ENCODE measurements around the gene CBL. TPM values are rescaled to one million over a fixed set of nuclear protein-coding genes. Genes with fewer than 3 reads are reported as not detected.

CBL gene
- total RNA-seq, 1 donor from 2014 or later: 21.6 TPM

DNA sequence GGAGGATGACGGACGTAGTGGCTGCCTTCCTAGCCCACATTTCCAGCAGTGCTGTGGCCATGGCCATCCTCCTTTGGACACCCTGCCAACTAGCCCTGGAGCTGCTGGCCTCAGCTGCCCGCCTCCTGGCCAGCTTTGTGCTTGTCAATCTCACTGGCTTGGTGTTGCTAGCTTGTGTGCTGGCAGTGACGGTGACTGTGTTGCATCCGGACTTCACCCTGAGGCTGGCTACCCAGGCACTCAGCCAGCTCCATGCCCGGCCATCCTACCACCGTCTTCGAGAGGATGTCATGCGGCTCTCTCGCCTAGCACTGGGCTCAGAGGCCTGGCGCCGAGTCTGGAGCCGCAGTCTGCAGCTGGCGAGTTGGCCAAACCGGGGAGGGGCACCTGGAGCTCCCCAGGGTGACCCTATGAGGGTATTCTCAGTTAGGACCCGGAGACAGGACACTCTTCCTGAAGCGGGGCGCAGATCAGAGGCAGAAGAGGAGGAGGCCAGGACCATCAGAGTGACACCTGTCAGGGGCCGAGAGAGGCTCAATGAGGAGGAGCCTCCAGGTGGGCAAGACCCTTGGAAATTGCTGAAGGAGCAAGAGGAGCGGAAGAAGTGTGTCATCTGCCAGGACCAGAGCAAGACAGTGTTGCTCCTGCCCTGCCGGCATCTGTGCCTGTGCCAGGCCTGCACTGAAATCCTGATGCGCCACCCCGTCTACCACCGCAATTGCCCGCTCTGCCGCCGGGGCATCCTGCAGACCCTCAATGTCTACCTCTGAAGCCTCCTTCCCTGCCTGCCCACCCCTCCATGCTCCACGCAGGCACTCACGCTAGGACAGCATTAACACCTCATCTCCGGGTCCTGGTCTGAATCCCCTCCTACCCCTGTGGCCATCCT is 129.8 kb downstream of the CBL start:
- TF ChIP-seq, protein P1, sequence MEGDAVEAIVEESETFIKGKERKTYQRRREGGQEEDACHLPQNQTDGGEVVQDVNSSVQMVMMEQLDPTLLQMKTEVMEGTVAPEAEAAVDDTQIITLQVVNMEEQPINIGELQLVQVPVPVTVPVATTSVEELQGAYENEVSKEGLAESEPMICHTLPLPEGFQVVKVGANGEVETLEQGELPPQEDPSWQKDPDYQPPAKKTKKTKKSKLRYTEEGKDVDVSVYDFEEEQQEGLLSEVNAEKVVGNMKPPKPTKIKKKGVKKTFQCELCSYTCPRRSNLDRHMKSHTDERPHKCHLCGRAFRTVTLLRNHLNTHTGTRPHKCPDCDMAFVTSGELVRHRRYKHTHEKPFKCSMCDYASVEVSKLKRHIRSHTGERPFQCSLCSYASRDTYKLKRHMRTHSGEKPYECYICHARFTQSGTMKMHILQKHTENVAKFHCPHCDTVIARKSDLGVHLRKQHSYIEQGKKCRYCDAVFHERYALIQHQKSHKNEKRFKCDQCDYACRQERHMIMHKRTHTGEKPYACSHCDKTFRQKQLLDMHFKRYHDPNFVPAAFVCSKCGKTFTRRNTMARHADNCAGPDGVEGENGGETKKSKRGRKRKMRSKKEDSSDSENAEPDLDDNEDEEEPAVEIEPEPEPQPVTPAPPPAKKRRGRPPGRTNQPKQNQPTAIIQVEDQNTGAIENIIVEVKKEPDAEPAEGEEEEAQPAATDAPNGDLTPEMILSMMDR (IDR thresholded peaks at IDR 0.05): no peak
- peak overlapping the region in 1 of 2 donors; percentile 97 for H3K4me3 ChIP-seq
- H3K4me1 ChIP-seq: peaks cover 12 to 34% of the 10 kb centered on the region in 2 donors

DNA sequence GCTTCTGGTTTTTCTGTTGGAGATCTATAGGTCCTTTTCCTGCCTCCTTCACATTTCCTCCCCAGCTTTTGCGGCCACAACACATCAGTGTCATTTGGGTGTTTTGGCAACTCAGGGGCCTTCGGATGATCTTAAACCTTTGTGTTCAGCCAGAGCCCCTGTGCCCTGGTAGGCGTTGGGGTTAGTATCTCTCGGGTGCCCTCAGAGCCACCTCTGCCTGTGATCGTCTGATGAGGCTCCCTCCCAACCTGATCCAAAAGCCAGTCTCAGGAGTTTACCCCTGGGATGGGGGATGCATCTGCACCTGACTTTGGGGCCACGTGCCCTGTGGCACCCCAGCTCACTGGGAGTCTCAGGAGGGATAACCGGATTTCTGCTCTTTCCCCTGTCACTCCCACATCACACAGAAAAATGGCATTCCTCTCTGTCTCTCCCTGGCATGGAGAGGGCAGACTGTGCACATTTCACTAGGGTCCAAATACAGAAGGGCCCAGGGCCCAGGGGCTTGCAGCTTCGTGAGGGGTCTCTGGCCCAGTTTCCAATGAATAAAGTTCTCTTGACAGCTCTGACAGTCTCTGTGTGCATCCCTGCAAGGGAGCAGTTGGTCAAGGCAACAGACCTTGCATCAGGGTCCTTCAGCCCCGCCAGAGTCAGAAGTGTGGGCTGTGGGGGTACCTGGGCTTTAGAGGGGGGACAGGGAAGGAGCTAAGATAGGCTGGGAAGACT is 130.8 kb downstream of the CBL start:
- Histone ChIP-seq H3K9me3 (no peaks in the 10 kb centered on the region), H3K36me3 (peaks cover 0 to 6% of the 10 kb centered on the region in 2 donors), H3K27me3 (no peaks in the 10 kb centered on the region), H3K4me3 (no peak overlapping the region), H3K4me1 (peaks cover 13 to 38% of the 10 kb centered on the region in 2 donors), H3K27ac (no peak overlapping the region)
- TF ChIP-seq, protein P1 (IDR thresholded peaks at IDR 0.05): no peak
- no peak for DNase-seq (ENCODE audit: low spot score in 2 of 2)
- intact Hi-C loops (cut with DNase I): no loop called here

More for the DNA sequence above, 129.8 kb downstream of the CBL start:
- H3K27ac ChIP-seq: no peak overlapping the region
- no peaks in the 10 kb centered on the region for H3K27me3 ChIP-seq
- intact Hi-C loops (cut with DNase I): no loop called here
- no peaks in the 10 kb centered on the region for H3K9me3 ChIP-seq
- DNase-seq (ENCODE audit: low spot score in 2 of 2): no peak
- peaks cover 0 to 6% of the 10 kb centered on the region in 2 donors for H3K36me3 ChIP-seq

DNA sequence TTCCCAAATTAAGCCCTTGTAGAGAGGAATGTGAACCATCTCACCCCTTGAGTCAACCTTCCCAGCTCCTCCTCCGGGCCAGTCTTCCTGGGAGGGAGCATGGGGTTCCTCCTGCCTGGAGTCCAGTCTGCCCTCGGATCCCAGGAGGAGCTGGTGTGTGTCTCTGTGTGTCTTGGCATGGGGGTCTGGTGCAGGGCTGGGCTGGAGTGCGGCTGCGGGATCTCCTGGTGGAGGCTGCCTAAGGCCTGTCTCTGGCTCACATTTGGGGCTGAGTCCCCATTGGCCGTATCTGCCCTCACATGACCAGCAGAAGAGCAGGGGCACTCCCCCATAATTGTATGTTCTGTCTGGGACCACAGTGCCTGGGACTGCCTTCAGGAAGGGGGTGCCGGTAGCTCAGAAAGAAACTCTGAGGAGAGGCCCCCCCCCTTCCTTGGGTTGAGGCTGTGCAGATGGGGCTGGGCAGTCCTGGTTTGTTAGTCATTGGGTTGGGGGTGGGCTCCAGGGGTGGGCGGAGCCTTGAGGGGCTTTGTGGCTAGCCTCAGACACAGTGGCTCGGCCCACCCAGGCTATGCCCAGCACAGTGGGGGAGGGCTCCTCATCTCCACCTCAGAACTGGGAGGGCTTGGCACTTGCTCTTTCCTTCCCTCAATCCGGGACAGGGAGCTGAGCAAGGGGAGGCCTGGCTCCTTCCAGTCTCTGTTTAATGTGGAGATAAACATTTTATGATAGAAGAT is 131.6 kb downstream of the CBL start:
- Histone ChIP-seq H3K27me3 (no peaks in the 10 kb centered on the region), H3K4me3 (no peak overlapping the region), H3K36me3 (peaks cover 0 to 6% of the 10 kb centered on the region in 2 donors), H3K9me3 (no peaks in the 10 kb centered on the region), H3K4me1 (peaks cover 13 to 38% of the 10 kb centered on the region in 2 donors), H3K27ac (peak overlapping the region; percentile 46 to 96)
- TF ChIP-seq, protein P1 (IDR thresholded peaks at IDR 0.05): no peak
- intact Hi-C loops (cut with DNase I): loop anchor here (1.0 to 2.0 kb wide), 2 partner anchors 17 to 131 kb away; partner anchors contain the start of gene CBL
- no peak for DNase-seq (ENCODE audit: low spot score in 2 of 2)

DNA sequence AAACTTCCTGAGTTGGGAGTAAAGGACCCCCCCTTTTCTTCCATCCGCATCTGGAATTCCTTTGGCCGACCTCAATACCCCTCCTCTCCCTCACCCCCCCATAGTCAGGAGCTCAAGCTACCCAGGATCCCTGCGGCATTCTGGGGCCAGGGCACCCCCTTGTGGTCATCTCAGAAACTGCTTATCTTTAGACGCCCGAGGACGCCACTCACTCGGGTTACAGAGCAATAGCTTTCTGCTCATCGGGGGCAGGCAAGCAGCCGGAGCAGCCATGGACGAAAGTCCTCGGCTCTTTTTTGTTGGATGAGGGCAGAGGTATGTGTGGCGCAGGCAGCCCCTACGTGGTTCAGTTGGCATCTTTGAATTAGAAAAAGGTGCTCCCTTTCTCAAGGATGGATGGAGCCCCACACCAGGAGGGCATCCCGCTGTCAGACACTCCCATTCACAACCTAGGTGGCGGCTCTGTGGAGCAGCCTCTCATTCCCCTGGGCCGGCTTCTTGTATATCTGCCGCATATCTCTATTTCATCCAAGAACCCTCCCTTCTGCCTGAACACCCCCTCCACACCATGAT is 132.3 kb downstream of the CBL start:
- intact Hi-C loops (cut with DNase I): loop anchor here (1.0 to 2.0 kb wide), 2 partner anchors 18 to 132 kb away; partner anchors contain the start of gene CBL
- Histone ChIP-seq H3K4me3 (peak overlapping the region in 1 of 2 donors; percentile 94), H3K36me3 (peaks cover 0 to 6% of the 10 kb centered on the region in 2 donors), H3K4me1 (peaks cover 13 to 38% of the 10 kb centered on the region in 2 donors), H3K9me3 (no peaks in the 10 kb centered on the region), H3K27me3 (no peaks in the 10 kb centered on the region), H3K27ac (peak overlapping the region; percentile 88 to 96)
- DNase-seq (ENCODE audit: low spot score in 2 of 2): peak in 1 of 2 donors; percentile 87
- TF ChIP-seq, protein P1 (IDR thresholded peaks at IDR 0.05): peak; percentile 75 to 88 (median 86)

All from ascending aorta (tissue), 2 donors.